ENCODE results near the gene RFC1. TPM values are rescaled to one million over a fixed set of nuclear protein-coding genes. Genes with fewer than 3 reads are reported as not detected.

Gene RFC1
- total RNA-seq, 1 donor from 2014 or later: 33.9 TPM

DNA sequence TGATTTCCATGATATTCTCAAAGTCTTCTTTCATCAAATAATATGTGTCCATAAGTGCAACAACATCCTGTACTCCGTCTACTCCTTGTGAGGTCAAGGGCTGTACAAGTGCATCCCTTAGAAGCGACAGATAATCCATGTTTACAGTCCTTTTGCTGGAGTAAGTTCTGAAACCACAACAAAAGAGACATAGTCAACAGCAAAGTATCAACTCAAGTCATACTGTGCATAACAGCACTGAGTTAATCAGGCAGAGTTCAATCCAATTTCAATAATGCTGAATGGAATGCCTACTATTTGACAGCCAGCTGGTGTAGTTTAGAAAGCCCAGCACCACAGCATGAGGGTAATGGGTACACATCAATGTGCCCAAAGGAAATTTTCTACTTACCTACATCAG is 74.5 kb downstream of the RFC1 start:
- Histone ChIP-seq H3K36me3 (peaks cover 6 to 69% of the 10 kb centered on the region in 2 donors), H3K9me3 (no peaks in the 10 kb centered on the region), H3K4me3 (no peak overlapping the region), H3K27me3 (no peaks in the 10 kb centered on the region), H3K4me1 (no peaks in the 10 kb centered on the region), H3K27ac (no peak overlapping the region)
- DNase-seq (ENCODE audit: extremely low spot score in 2 of 2): no peak
- intact Hi-C loops (cut with DNase I): no loop called here
- no peak for TF ChIP-seq POLR2A (IDR thresholded peaks at IDR 0.05)
- TF ChIP-seq CTCF (IDR thresholded peaks at IDR 0.05): no peak
- TF ChIP-seq POLR2AphosphoS5 (IDR thresholded peaks at IDR 0.05; ENCODE audit: insufficient read depth in 1 of 2, low read depth in 1 of 2): no peak

GRCh38 chr4:39287223-39287622 is 78.9 kb downstream of the RFC1 start:
- H3K9me3 ChIP-seq: no peaks in the 10 kb centered on the region
- TF ChIP-seq POLR2AphosphoS5 (IDR thresholded peaks at IDR 0.05; ENCODE audit: insufficient read depth in 1 of 2, low read depth in 1 of 2) (no peak), POLR2A (IDR thresholded peaks at IDR 0.05) (no peak), CTCF (IDR thresholded peaks at IDR 0.05) (no peak)
- no peak for DNase-seq (ENCODE audit: extremely low spot score in 2 of 2)
- H3K36me3 ChIP-seq: peaks cover 6 to 51% of the 10 kb centered on the region in 2 donors
- intact Hi-C loops (cut with DNase I): no loop called here
- no peaks in the 10 kb centered on the region for H3K27me3 ChIP-seq
- no peaks in the 10 kb centered on the region for H3K4me1 ChIP-seq
- no peak overlapping the region for H3K27ac ChIP-seq
- H3K4me3 ChIP-seq: no peak overlapping the region

DNA sequence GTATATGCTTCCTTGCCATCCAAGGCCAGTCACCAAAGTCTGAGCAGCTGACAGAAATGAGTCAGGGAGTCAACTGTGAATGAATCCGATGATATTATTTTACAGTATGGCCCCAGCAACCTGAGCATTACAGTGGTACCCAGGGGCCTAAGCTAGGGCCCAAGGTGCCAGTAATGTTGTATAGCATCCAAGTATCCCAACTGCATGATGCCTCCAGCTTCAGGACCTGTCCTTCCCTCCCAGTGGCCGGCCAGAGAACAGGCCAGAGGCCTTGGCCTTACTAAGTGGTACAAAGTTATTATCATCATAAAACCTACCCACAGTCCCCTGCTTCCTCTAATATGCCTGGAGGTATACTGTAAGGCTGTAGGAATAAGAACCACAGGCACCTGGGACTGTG is 79.9 kb downstream of the RFC1 start:
- H3K27me3 ChIP-seq: no peaks in the 10 kb centered on the region
- intact Hi-C loops (cut with DNase I): no loop called here
- no peak for DNase-seq (ENCODE audit: extremely low spot score in 2 of 2)
- H3K27ac ChIP-seq: no peak overlapping the region
- H3K4me3 ChIP-seq: no peak overlapping the region
- no peaks in the 10 kb centered on the region for H3K4me1 ChIP-seq
- TF ChIP-seq POLR2AphosphoS5 (IDR thresholded peaks at IDR 0.05; ENCODE audit: insufficient read depth in 1 of 2, low read depth in 1 of 2): no peak
- TF ChIP-seq CTCF (IDR thresholded peaks at IDR 0.05): no peak
- no peak for TF ChIP-seq POLR2A (IDR thresholded peaks at IDR 0.05)
- H3K36me3 ChIP-seq: peaks cover 6 to 44% of the 10 kb centered on the region in 2 donors
- H3K9me3 ChIP-seq: no peaks in the 10 kb centered on the region

DNA sequence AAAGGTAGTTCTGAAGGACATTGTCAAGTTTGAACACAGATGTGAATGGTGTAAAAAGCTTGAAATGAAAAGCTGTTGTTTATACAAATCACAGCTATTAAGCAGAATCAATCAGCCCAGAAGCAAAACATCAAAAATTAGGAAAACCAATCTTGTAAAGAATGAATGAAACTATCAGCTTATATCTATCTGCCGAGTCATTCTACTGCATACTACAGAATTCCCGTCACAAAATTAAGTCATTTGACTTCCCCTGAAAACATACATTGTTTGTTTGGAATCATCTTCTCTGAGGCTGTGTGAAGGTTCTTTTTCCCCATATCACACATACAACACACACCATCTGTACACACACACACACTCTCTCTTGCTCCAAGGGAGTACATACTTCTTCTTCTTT is 80.3 kb downstream of the RFC1 start:
- Histone ChIP-seq H3K36me3 (peaks cover 6 to 40% of the 10 kb centered on the region in 2 donors), H3K9me3 (no peaks in the 10 kb centered on the region)

More for the DNA sequence above, 80.3 kb downstream of the RFC1 start:
- no peak overlapping the region for H3K4me3 ChIP-seq
- H3K27ac ChIP-seq: no peak overlapping the region
- TF ChIP-seq POLR2AphosphoS5 (IDR thresholded peaks at IDR 0.05; ENCODE audit: insufficient read depth in 1 of 2, low read depth in 1 of 2): no peak
- no peak for TF ChIP-seq CTCF (IDR thresholded peaks at IDR 0.05)
- TF ChIP-seq POLR2A (IDR thresholded peaks at IDR 0.05): no peak
- intact Hi-C loops (cut with DNase I): no loop called here
- H3K4me1 ChIP-seq: no peaks in the 10 kb centered on the region
- no peaks in the 10 kb centered on the region for H3K27me3 ChIP-seq
- DNase-seq (ENCODE audit: extremely low spot score in 2 of 2): no peak
